GM19395 (cell line): Measurements from ENCODE around the gene IRX4.
"Not testable (repeated sequence)": the region's sequence is repeated elsewhere in the genome, so short reads cannot be mapped to it uniquely, and the experiment has no call there.

ENCODE experiments used
- ATAC-seq: cut with Tn5 transposase; IDR thresholded peaks from one replicate; pipeline ENCODE4 v1.9.1; 2021; ENCODE audit warnings: mild to moderate bottlenecking, moderate library complexity; ENCODE audit not compliant: unreplicated experiment

Gene IRX4

GRCh38 chr5:1860949-1861348, 21.8 kb downstream of the IRX4 start:
- no peak for ATAC-seq

GRCh38 chr5:1860021-1860610, 22.6 kb downstream of the IRX4 start:
- ATAC-seq, result no peak

- no peak for ATAC-seq
Measured at GRCh38 chr5:1859099-1859498, 23.6 kb downstream of the IRX4 start.

GRCh38 chr5:1858436-1858835, 24.3 kb downstream of the IRX4 start:
- ATAC-seq, result no peak

GRCh38 chr5:1857256-1857600, 25.5 kb downstream of the IRX4 start:
- ATAC-seq, result no peak

GRCh38 chr5:1856596-1857255, 26.0 kb downstream of the IRX4 start:
- no peak for ATAC-seq

GRCh38 chr5:1855596-1855995, 27.1 kb downstream of the IRX4 start:
- no peak for ATAC-seq

GRCh38 chr5:1855075-1855474, 27.6 kb downstream of the IRX4 start:
- ATAC-seq, result no peak

GRCh38 chr5:1853531-1853930, 29.2 kb downstream of the IRX4 start:
- no peak for ATAC-seq

GRCh38 chr5:1852324-1852947, 30.3 kb downstream of the IRX4 start:
- no peak for ATAC-seq

DNA sequence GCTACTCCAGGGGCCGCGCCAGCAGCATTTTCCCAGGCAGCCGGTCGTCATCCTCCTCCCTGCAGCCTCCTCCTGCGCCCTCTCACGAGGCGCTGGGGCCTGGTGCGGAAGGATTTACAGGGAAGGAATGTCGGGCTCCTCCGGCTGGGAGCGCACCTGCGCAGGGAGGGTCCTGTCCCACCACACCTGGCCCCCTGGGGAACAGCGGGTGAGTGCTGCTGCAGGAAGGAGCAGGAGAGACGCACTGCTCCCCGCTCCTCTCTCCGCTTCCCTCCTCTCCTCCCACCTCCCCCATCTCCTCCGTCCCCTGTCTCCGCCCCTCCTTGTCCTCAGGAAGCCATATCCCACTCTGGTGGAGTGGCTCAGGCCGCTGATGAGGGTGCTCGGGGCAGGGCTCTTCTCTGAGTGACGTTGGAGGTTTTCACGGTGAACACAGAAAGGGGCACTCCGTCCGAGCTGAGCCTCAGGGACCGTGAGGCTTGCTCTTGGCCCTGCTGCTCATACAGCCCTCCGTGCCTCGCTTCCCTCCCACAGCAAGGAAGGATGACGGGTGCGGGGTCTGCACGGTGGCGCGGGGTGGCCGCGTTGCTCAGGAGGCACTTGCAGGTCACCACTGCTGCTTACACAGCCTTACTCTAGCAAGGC, 31.3 kb downstream of the IRX4 start:
- no peak for ATAC-seq

- ATAC-seq, result no peak
Measured at GRCh38 chr5:1850324-1851154, 32.2 kb downstream of the IRX4 start.

DNA sequence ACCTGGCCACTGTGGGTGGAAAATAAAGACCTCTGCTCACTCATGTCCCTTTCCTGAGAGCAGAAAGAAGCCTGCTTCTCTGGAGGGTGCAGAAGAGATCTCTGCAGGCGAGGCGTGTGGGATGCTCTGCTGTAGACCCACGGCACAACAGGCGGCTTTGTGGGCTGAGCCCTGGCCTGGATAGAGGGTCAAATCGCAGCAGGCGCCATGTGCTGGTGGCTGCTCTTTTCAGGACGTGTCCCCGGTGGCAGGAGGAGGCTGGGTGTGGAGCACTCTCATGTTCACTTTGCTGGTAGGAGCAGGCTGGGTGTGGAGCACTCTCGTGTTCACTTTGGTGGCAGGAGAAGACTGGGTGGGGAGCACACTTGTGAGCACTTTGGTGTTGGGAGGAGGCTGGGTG, 35.1 kb downstream of the IRX4 start:
- ATAC-seq, result no peak

DNA sequence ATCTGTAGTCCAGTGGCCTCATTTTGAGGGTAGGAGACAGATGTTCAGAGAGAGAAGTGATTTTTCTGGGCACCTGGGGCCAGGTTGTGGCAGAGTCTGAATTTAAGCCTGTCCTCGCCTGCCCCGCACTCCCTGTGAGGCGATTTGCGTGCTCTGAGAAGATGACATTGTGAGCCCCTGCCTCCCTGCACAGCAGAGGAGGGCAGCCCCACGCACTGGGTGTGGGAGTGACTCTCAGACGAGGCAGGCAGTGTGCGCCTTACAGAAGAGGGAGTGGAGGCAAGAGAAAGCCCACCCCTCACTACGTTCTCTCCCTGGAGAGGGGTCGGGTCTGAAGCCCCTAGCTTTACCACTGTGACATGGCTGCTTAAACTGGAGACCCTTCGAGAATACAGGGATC, 35.7 kb downstream of the IRX4 start:
- ATAC-seq, result no peak

DNA sequence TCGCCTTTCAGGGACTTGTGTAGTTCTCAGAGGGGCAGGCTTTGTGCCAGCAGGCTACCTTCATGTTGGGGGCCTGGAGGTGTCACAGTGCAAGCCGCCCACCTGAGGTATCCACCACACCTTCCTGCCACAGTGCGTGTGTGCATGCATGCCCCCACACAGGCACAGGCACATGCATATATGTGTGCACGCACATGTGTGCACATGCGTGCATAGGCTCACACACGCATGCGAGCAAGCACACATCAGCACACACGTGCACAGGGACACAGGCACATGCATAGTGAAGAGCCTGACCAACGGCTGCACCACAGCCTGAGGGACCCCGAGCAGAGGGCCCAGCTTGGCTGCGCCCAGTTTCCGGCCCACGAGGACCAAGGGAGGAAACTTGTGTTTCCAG, 36.1 kb downstream of the IRX4 start:
- ATAC-seq, result no peak

- no peak for ATAC-seq
Measured at GRCh38 chr5:1845696-1846095, 37.0 kb downstream of the IRX4 start.

DNA sequence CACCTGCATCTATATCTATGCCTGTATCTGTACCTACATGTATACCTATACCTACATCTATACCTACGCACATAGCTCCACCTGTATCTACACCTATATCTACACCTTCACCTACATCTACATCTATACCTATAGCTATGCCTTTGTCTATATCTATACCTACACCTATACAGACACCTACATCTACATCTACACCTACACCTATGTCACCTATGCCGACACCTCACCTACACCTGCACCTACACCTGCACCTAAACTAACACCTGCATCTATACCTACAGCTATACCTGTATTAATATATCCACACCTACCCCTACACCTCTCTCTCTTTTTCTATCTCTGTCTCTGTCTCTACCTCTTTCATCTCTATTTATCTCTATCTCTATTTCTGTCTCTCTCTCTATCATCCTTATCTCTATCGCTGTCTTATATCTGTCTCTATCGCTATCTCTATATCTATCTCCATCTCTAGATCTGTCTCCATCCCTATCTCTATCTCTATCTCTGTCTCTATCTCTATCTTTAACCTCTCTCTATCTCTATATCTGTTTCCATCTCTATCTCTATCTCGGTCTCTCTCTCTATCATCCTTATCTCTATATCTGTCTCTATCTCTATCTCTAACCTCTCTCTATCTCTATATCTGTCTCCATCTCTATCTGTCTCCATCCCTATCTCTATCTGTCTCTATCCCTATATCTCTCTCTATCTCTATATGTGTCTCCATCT, 37.9 kb downstream of the IRX4 start:
- no peak for ATAC-seq

GRCh38 chr5:1843761-1844160, 39.0 kb downstream of the IRX4 start:
- not testable (repeated sequence) for ATAC-seq

- ATAC-seq, result no peak
Measured at GRCh38 chr5:1842004-1842819, 40.5 kb downstream of the IRX4 start.
